AG04449 (cell line): ENCODE results near the gene FNDC3B.

Experiments used
- CTCF ChIA-PET: fragments of 350-600 bp; formaldehyde crosslinking; extraction: SDS; loops from one replicate; lab custom pipeline; 2021; ENCODE audit warnings: antibody characterized with exemption; lab: Yijun Ruan, JAX
- POLR2A ChIA-PET: fragments of 400-600, 350-600 bp; formaldehyde crosslinking; extraction: SDS; loops from one replicate; lab custom pipeline; 2020; ENCODE audit warnings: antibody characterized with exemption, inconsistent platforms; lab: Yijun Ruan, JAX
- DNase-seq: peaks from one replicate; pipeline ENCODE4 v3.0.0-alpha.2; 2010; ENCODE audit warnings: low read depth, low spot score
- H3K4me3 ChIP-seq: 2 replicates; pipeline ENCODE4 v1.5.1; 2011; ENCODE audit warnings: low read depth, mild to moderate bottlenecking, control low read depth, low read length
- TF ChIP-seq, protein P1 (sequence below): IDR thresholded peaks from one replicate; pipeline ENCODE4 v1.5.1; 2011; ENCODE audit warnings: mild to moderate bottlenecking, moderate library complexity, low read length, control low read depth, inconsistent platforms; ENCODE audit not compliant: insufficient read depth; ENCODE audit errors: missing control alignments

FNDC3B gene

DNA sequence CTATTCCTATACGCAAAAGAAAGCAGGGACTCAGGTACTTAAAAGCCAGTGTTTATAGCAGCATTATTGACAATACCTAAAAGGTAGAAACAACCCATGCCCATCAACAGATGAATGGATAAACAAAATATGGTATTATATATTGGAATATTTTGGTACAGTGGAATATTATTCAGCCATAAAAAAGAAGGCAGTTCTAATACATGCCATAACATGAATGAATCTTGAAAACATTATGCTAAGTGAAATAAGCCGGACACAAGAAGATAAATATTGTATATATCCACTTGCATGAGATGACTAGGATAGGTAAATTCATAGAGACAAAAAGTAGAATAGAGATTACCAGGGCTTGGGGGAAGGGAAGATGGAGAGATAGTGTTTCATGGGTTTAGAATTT, 9.2 kb downstream of the FNDC3B start:
- DNase-seq = no peak
- ChIA-PET CTCF (no interaction called here), POLR2A (no interaction called here)
- TF ChIP-seq, protein P1, sequence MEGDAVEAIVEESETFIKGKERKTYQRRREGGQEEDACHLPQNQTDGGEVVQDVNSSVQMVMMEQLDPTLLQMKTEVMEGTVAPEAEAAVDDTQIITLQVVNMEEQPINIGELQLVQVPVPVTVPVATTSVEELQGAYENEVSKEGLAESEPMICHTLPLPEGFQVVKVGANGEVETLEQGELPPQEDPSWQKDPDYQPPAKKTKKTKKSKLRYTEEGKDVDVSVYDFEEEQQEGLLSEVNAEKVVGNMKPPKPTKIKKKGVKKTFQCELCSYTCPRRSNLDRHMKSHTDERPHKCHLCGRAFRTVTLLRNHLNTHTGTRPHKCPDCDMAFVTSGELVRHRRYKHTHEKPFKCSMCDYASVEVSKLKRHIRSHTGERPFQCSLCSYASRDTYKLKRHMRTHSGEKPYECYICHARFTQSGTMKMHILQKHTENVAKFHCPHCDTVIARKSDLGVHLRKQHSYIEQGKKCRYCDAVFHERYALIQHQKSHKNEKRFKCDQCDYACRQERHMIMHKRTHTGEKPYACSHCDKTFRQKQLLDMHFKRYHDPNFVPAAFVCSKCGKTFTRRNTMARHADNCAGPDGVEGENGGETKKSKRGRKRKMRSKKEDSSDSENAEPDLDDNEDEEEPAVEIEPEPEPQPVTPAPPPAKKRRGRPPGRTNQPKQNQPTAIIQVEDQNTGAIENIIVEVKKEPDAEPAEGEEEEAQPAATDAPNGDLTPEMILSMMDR = no peak
- H3K4me3 ChIP-seq = no peak overlapping the region

DNA sequence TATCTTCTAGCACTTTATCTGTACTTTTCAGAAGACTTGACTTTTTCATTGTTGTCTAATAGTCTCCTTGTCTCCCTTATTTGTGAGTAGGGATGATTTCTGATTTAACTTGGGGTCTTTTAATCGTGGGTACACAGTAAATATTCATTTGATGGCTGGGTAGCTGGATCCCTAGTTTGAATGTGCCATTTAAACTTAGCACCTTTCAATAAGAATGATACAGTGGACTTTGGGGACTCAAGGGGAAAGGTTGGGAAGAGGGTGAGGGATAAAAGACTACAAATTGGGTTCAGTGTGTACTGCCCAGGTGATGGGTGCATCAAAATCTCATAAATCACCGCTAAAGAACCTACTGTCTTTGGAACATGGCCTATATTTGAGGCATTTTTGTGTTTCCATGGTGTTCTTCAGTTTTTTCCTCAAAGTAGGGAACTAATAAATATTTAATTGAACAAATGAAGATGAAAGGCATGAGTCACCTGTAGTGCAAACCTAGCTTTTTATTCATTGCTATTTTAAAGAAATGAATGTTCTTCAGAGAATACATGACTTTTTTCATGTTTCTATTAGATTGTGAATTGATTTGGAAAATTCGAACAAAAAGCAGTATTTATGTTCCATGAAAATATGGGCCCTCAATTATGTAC, 12.1 kb downstream of the FNDC3B start:
- DNase-seq = no peak
- TF ChIP-seq, protein P1 = no peak
- H3K4me3 ChIP-seq = no peak overlapping the region
- ChIA-PET CTCF (interaction anchor here (1.5 kb wide), 1 partner anchor 9 kb away, joined by 4 read pairs; no protein-coding TSS in a partner anchor), POLR2A (no interaction called here)

DNA sequence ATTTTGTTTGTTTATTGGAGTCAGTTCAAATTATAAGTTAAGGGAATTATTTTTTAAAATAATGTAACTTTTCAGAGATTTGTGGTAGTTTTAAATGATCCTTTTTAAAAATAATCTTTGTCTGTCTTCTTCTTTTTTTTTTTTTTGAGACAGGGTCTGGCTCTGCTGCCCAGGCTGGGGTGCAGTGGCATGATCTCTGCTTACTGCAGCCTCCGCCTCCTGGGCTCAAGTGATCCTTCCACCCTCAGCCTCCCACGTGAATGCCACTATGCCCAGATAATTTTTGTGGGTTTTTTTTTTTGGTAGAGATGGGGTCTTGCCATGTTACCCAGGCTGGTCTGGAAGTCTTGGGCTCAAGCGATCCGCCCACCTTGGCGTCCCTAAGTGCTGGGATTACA, 12.6 kb downstream of the FNDC3B start:
- ChIA-PET POLR2A (no interaction called here), CTCF (interaction anchor here (1.0 to 1.2 kb wide), 2 partner anchors 15 to 288 kb away, joined by 3 read pairs; no protein-coding TSS in a partner anchor)
- TF ChIP-seq, protein P1 = no peak
- no peak for DNase-seq
- H3K4me3 ChIP-seq = no peak overlapping the region

DNA sequence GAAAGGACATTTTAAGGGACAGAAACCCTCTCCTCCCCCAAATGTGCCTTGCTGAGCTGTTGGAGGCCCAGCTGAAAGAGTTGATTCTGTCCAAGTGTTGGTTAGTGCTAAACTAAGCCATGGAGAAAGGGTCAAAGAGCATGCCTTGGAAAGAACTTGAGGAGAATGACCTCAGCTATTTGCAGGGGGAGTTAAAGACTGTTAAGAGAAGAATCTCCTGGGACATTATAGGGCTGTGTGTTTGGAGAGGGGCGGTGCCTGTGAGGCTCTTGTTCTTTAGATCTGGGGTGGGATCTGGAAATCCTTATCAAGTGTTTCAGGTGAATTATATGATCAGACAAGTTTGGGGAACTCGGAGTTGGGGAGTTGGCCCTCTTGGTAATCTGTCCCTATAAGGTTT, 13.0 kb downstream of the FNDC3B start:
- ChIA-PET CTCF (interaction anchor here (1.0 to 2.1 kb wide), 3 partner anchors 10 to 288 kb away, joined by 3 to 5 read pairs (median 3); no protein-coding TSS in a partner anchor), POLR2A (no interaction called here)
- no peak for DNase-seq
- H3K4me3 ChIP-seq = no peak overlapping the region
- TF ChIP-seq, protein P1 = no peak

DNA sequence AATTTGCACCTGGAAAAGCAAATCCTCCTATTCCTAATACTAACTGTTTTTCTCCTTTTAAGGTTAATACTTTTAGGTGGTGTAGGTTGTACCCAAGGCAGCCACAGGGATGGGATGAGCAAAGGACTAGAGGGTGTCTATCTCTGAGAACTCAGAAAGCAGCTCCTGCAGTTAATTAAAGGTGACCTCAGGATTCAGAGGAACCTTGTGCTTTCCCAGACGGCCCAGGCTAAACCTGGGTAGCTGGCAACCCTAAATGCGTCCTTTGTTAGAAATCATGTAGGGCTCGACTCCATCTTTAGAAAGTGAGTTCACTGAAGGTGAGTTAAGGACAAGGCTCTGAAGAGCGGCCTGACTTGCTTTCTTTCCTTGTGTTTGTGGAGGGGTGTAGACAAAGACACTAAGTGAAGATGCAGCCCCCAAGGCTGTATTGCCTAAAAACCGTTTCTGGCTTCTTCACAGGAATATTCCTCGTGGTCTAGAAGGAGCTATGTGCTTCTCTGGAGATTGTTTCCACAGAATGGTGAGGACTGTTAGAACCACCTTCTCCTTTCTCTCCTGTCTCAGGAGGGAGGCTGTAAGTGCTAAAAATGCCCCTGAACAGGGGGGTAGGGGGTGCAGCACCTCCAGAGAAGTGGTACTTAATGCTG, 14.9 kb downstream of the FNDC3B start:
- POLR2A ChIA-PET = interaction anchor here (0.8 kb wide), 1 partner anchor 9 kb away, joined by 3 read pairs; no protein-coding TSS in a partner anchor
- H3K4me3 ChIP-seq = no peak overlapping the region
- CTCF ChIA-PET = interaction anchor here (0.9 to 2.1 kb wide), 2 partner anchors 12 to 24 kb away, joined by 3 to 5 read pairs; no protein-coding TSS in a partner anchor
- no peak for DNase-seq
- TF ChIP-seq, protein P1 = no peak

DNA sequence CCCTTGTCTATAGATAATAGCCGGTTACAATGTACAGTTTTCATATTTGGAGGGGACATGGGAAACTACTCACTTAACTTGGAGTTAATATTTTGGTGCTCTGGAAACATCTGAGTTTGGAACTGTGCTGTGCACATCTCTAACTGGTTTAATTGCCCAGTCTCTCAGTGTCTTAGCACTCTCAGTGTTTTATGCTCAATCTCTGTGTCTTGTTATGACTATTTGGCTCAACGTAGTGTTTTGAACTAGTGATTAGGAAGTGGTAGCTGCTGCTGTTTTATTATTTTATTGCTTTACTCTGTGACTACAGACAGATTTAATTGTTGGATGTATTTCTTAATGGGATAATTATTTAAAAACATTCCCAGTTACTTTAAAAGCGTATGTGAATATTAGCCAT, 17.0 kb downstream of the FNDC3B start:
- CTCF ChIA-PET = no interaction called here
- POLR2A ChIA-PET = interaction anchor here (0.7 to 0.9 kb wide), 2 partner anchors 14 to 26 kb away, joined by 3 to 4 read pairs; no protein-coding TSS in a partner anchor
- DNase-seq = no peak
- H3K4me3 ChIP-seq = no peak overlapping the region
- TF ChIP-seq, protein P1 = no peak
